WTC11 (cell line): Measurements from ENCODE around the gene IGFBP7.

ENCODE experiments used
- AFF4 ChIP-seq: sonication (generic); formaldehyde crosslinking; IDR thresholded peaks from 2 replicates; pipeline ENCODE4 v1.8.1; 2023; ENCODE audit warnings: mild to moderate bottlenecking, missing genetic modification reagents, borderline replicate concordance
- FOXK1 ChIP-seq: sonication (generic); formaldehyde crosslinking; IDR thresholded peaks from 2 replicates; pipeline ENCODE4 v1.8.0; 2022; ENCODE audit warnings: mild to moderate bottlenecking, moderate library complexity, missing genetic modification reagents
- MAX ChIP-seq: sonication (generic); formaldehyde crosslinking; IDR thresholded peaks from 2 replicates; pipeline ENCODE4 v1.8.0; 2022; ENCODE audit warnings: mild to moderate bottlenecking, missing genetic modification reagents
- MXD4 ChIP-seq: fragments of 250-450 bp; sonication (Bioruptor Pico); IDR thresholded peaks from 2 replicates; pipeline ENCODE4 v1.8.0; 2021; ENCODE audit warnings: mild to moderate bottlenecking, moderate library complexity, borderline replicate concordance
- NR1H2 ChIP-seq: sonication (generic); formaldehyde crosslinking; IDR thresholded peaks from 2 replicates; pipeline ENCODE4 v1.9.0; 2021; ENCODE audit warnings: mild to moderate bottlenecking, moderate library complexity, missing genetic modification reagents
- PREB ChIP-seq: sonication (generic); formaldehyde crosslinking; IDR thresholded peaks from 2 replicates; pipeline ENCODE4 v1.8.1; 2022; ENCODE audit warnings: mild to moderate bottlenecking, missing genetic modification reagents, moderate library complexity, borderline replicate concordance
- RORB ChIP-seq: fragments of 250-450 bp; sonication (Bioruptor Pico); IDR thresholded peaks from 2 replicates; pipeline ENCODE4 v1.9.0; 2021; ENCODE audit warnings: mild to moderate bottlenecking
- TEAD4 ChIP-seq: sonication (generic); formaldehyde crosslinking; IDR thresholded peaks from 2 replicates; pipeline ENCODE4 v1.8.0; 2022; ENCODE audit warnings: mild to moderate bottlenecking, missing genetic modification reagents
- ZNF121 ChIP-seq: sonication (generic); formaldehyde crosslinking; IDR thresholded peaks from 2 replicates; pipeline ENCODE4 v1.8.0; 2023; ENCODE audit warnings: missing genetic modification reagents
- ZNF396 ChIP-seq: fragments of 250-450 bp; sonication (Bioruptor Pico); IDR thresholded peaks from 2 replicates; pipeline ENCODE4 v1.8.0; 2021; ENCODE audit warnings: mild to moderate bottlenecking, moderate library complexity, borderline replicate concordance
- ZSCAN18 ChIP-seq: fragments of 250-450 bp; sonication (Bioruptor Pico); IDR thresholded peaks from 2 replicates; pipeline ENCODE4 v2.1.2; 2022; ENCODE audit warnings: mild to moderate bottlenecking, moderate library complexity
- TF ChIP-seq, protein P1 (sequence below): fragments of 200-600 bp; IDR thresholded peaks from 2 replicates; pipeline ENCODE4 v1.8.0; 2022; ENCODE audit warnings: antibody characterized with exemption
- TF ChIP-seq, protein P2 (sequence below): fragments of 250-450 bp; sonication (Bioruptor Pico); IDR thresholded peaks from 2 replicates; pipeline ENCODE4 v1.9.0; 2021; ENCODE audit warnings: mild to moderate bottlenecking
- TF ChIP-seq, protein P3 (sequence below): sonication (generic); formaldehyde crosslinking; IDR thresholded peaks from 2 replicates; pipeline ENCODE4 v1.8.1; 2023; ENCODE audit warnings: mild to moderate bottlenecking, moderate library complexity, missing genetic modification reagents

DNA sequence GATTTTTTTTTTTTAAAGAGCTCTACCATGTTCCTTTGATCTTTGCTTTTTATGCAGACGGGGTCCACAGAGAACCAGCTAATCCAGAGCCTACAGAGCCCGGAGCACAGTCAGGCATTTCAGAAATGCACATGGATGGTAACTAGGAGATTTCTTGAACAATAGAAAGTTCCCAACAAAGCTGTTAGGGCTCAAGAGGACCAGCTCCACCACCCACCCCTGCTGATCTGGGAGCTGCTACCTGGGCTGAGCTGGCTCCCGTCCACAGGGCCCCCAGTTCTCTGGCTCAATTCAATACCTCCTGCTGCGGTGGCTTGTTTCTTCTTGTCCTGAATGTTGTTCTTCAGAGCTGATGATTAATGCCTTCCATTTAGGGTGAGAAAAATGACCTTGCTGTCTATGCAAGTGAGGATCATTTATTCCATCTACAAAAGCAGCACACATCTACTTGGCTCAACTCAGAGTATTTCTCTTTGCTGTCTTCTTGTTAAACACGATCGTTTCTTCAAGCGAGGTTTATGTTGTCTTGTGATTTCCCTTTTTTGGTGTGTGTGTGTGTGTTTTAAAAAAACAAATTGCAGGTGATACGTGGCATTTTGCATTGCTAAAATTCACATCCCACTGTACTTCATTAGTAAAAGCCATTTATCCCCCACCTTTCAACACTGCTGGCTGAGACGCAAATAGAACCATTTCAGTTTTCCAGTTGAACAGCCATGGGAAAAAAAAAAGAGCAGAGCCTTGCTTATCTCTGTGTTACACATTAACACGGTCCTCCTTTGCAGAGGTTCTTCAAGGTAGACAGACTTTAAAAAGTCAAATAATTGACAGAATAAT is 31.3 kb downstream of the IGFBP7 start:
- TF ChIP-seq RORB, result no peak
- TF ChIP-seq FOXK1 (CRISPR knock-in tag), result no peak
- TF ChIP-seq ZNF121 (CRISPR knock-in tag), result no peak
- TF ChIP-seq, protein P1, sequence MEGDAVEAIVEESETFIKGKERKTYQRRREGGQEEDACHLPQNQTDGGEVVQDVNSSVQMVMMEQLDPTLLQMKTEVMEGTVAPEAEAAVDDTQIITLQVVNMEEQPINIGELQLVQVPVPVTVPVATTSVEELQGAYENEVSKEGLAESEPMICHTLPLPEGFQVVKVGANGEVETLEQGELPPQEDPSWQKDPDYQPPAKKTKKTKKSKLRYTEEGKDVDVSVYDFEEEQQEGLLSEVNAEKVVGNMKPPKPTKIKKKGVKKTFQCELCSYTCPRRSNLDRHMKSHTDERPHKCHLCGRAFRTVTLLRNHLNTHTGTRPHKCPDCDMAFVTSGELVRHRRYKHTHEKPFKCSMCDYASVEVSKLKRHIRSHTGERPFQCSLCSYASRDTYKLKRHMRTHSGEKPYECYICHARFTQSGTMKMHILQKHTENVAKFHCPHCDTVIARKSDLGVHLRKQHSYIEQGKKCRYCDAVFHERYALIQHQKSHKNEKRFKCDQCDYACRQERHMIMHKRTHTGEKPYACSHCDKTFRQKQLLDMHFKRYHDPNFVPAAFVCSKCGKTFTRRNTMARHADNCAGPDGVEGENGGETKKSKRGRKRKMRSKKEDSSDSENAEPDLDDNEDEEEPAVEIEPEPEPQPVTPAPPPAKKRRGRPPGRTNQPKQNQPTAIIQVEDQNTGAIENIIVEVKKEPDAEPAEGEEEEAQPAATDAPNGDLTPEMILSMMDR, result no peak
- TF ChIP-seq, protein P2, sequence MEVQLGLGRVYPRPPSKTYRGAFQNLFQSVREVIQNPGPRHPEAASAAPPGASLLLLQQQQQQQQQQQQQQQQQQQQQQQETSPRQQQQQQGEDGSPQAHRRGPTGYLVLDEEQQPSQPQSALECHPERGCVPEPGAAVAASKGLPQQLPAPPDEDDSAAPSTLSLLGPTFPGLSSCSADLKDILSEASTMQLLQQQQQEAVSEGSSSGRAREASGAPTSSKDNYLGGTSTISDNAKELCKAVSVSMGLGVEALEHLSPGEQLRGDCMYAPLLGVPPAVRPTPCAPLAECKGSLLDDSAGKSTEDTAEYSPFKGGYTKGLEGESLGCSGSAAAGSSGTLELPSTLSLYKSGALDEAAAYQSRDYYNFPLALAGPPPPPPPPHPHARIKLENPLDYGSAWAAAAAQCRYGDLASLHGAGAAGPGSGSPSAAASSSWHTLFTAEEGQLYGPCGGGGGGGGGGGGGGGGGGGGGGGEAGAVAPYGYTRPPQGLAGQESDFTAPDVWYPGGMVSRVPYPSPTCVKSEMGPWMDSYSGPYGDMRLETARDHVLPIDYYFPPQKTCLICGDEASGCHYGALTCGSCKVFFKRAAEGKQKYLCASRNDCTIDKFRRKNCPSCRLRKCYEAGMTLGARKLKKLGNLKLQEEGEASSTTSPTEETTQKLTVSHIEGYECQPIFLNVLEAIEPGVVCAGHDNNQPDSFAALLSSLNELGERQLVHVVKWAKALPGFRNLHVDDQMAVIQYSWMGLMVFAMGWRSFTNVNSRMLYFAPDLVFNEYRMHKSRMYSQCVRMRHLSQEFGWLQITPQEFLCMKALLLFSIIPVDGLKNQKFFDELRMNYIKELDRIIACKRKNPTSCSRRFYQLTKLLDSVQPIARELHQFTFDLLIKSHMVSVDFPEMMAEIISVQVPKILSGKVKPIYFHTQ, result no peak
- TF ChIP-seq ZSCAN18 (CRISPR knock-in tag), result 0 out of 2 replicates have a peak, but pooled peaks have one; percentile 31
- no peak for TF ChIP-seq ZNF396
- TF ChIP-seq AFF4 (CRISPR knock-in tag), result no peak
- no peak for TF ChIP-seq PREB
- no peak for TF ChIP-seq NR1H2 (CRISPR knock-in tag)
- TF ChIP-seq TEAD4 (CRISPR knock-in tag), result no peak
- no peak for TF ChIP-seq MXD4
- TF ChIP-seq MAX, result no peak
- TF ChIP-seq, protein P3, sequence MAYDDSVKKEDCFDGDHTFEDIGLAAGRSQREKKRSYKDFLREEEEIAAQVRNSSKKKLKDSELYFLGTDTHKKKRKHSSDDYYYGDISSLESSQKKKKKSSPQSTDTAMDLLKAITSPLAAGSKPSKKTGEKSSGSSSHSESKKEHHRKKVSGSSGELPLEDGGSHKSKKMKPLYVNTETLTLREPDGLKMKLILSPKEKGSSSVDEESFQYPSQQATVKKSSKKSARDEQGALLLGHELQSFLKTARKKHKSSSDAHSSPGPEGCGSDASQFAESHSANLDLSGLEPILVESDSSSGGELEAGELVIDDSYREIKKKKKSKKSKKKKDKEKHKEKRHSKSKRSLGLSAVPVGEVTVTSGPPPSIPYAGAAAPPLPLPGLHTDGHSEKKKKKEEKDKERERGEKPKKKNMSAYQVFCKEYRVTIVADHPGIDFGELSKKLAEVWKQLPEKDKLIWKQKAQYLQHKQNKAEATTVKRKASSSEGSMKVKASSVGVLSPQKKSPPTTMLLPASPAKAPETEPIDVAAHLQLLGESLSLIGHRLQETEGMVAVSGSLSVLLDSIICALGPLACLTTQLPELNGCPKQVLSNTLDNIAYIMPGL (CRISPR knock-in tag), result no peak
